Nephron progenitor cell (in vitro differentiated cells): Measurements from ENCODE around the gene TEKT2.

Experiments
- DNase-seq: peaks from one replicate; pipeline ENCODE4 v3.0.0; 2021
- H3K27ac Mint-ChIP-seq: 2 replicates; pipeline ENCODE4 v1.8.0; 2021; ENCODE audit warnings: mild to moderate bottlenecking, moderate library complexity, mixed read lengths
- H3K27me3 Mint-ChIP-seq: 2 replicates; pipeline ENCODE4 v1.8.0; 2021; ENCODE audit warnings: mild to moderate bottlenecking, low read depth, mixed read lengths; ENCODE audit not compliant: poor library complexity
- H3K36me3 Mint-ChIP-seq: 2 replicates; pipeline ENCODE4 v1.8.0; 2021; ENCODE audit warnings: low read depth, mixed read lengths
- H3K4me1 Mint-ChIP-seq: 2 replicates; pipeline ENCODE4 v1.8.0; 2021; ENCODE audit warnings: mixed read lengths
- H3K4me3 Mint-ChIP-seq: 2 replicates; pipeline ENCODE4 v1.8.0; 2021; ENCODE audit warnings: mild to moderate bottlenecking, moderate library complexity, mixed read lengths
- H3K9me3 Mint-ChIP-seq: 2 replicates; pipeline ENCODE4 v1.8.0; 2021; ENCODE audit warnings: mild to moderate bottlenecking, moderate library complexity, mixed read lengths
- TF ChIP-seq, protein P1 (sequence below): fragments of 200-600 bp; sonication (generic); IDR thresholded peaks from 2 replicates; pipeline ENCODE4 v1.5.0; 2021; ENCODE audit warnings: antibody characterized with exemption

The TEKT2 gene

GRCh38 chr1:36092798-36093185, 8.9 kb downstream of the TEKT2 start:
- no peak for DNase-seq
- H3K4me1 Mint-ChIP-seq, result peaks cover 18% of the 10 kb centered on the region
- no peak overlapping the region for H3K4me3 Mint-ChIP-seq
- peaks cover 3% of the 10 kb centered on the region for H3K27me3 Mint-ChIP-seq
- H3K27ac Mint-ChIP-seq, result no peak overlapping the region
- TF ChIP-seq, protein P1, sequence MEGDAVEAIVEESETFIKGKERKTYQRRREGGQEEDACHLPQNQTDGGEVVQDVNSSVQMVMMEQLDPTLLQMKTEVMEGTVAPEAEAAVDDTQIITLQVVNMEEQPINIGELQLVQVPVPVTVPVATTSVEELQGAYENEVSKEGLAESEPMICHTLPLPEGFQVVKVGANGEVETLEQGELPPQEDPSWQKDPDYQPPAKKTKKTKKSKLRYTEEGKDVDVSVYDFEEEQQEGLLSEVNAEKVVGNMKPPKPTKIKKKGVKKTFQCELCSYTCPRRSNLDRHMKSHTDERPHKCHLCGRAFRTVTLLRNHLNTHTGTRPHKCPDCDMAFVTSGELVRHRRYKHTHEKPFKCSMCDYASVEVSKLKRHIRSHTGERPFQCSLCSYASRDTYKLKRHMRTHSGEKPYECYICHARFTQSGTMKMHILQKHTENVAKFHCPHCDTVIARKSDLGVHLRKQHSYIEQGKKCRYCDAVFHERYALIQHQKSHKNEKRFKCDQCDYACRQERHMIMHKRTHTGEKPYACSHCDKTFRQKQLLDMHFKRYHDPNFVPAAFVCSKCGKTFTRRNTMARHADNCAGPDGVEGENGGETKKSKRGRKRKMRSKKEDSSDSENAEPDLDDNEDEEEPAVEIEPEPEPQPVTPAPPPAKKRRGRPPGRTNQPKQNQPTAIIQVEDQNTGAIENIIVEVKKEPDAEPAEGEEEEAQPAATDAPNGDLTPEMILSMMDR, result no peak
- H3K36me3 Mint-ChIP-seq, result peaks cover 18% of the 10 kb centered on the region
- H3K9me3 Mint-ChIP-seq, result no peaks in the 10 kb centered on the region

DNA sequence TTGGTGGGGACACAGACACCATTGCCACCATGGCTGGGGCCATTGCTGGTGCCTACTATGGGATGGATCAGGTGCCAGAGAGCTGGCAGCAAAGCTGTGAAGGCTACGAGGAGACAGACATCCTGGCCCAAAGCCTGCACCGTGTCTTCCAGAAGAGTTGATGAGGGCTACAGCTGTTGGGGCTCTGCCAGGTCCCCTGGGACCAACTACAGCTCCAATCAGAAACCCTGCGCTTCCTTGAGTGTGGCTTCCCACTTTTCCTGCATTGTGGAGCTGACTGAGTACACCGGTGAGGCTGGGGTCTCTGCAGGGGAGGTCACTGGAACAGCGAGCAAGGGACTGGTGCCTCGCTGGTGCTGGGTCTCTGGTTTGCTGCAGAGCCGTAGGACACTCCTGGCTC, 9.3 kb downstream of the TEKT2 start:
- Mint-ChIP-seq H3K27ac (no peak overlapping the region), H3K9me3 (no peaks in the 10 kb centered on the region), H3K27me3 (peaks cover 3% of the 10 kb centered on the region), H3K4me3 (no peak overlapping the region), H3K4me1 (peaks cover 18% of the 10 kb centered on the region), H3K36me3 (peaks cover 18% of the 10 kb centered on the region)
- TF ChIP-seq, protein P1, result no peak
- DNase-seq, result no peak

GRCh38 chr1:36093929-36094328, 10.0 kb downstream of the TEKT2 start:
- Mint-ChIP-seq H3K36me3 (peaks cover 18% of the 10 kb centered on the region), H3K4me3 (no peak overlapping the region), H3K9me3 (no peaks in the 10 kb centered on the region), H3K27ac (no peak overlapping the region), H3K4me1 (peaks cover 18% of the 10 kb centered on the region), H3K27me3 (peaks cover 3% of the 10 kb centered on the region)
- DNase-seq, result no peak
- TF ChIP-seq, protein P1, result no peak

DNA sequence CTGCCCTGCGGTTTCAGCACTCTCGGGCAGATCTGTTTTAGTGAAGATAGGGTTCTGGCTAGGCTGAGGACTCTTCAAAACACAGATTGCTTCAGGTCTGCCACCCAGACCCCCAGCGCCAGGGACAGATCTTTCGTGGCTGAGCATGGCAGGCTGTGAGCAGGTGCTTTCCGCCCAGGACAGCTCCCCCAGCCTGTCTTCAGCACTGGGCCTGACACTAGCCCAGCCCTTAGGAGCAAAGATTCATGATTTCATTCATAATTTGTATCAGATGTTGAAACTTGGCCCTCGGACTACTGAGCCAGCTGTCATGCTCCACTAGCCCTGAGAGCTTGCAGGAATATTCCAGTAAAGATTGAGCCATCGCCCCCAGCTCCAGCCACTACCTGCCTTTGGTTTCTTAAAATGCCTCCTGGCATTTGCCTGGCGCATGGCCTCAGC, 10.7 kb downstream of the TEKT2 start:
- Mint-ChIP-seq H3K9me3 (no peaks in the 10 kb centered on the region), H3K4me1 (peaks cover 13% of the 10 kb centered on the region), H3K27me3 (peaks cover 3% of the 10 kb centered on the region), H3K36me3 (peaks cover 18% of the 10 kb centered on the region), H3K4me3 (no peak overlapping the region), H3K27ac (no peak overlapping the region)
- TF ChIP-seq, protein P1, result no peak
- DNase-seq, result no peak

DNA sequence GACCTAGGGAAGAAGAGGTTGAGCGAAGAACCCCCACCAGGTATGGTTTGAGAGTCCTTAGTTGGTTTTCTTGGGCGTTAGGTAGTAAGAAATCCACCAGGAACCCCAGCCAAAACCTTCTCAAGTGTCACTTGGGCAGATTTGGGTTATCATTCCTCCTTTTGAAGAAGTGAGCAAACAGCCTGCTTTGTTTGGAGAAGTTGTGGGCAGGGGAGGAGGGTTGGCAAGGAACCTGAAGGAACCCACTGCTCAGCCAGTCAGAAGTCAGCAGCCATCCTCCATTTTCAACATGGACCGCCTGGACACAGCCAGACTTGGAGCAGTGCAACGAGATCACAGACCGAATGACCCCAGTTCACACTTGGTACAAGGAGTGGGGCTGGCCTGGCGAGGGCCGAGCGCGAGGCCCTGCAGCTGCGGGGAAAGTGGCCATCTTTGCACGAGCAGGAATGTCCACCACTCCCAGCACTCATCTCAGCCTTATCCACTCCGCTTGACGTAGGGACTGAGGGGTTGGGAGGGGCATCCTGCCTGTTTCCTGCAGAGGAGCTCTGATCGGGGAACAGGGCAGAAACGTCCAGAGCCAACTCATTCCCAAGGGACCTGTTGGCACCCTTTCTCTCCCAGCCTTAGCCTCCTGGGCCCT, 12.0 kb downstream of the TEKT2 start:
- Mint-ChIP-seq H3K4me3 (no peak overlapping the region), H3K36me3 (peaks cover 14% of the 10 kb centered on the region), H3K27me3 (peaks cover 5% of the 10 kb centered on the region), H3K4me1 (peaks cover 6% of the 10 kb centered on the region), H3K9me3 (no peaks in the 10 kb centered on the region), H3K27ac (peak overlapping the region; percentile 19)
- TF ChIP-seq, protein P1, result no peak
- no peak for DNase-seq
